Activated CD4-positive, alpha-beta T cell treated with anti-CD3 and anti-CD28 coated beads, Interleukin-2, amount 50 U/mL, for 16 hours (primary cell): ENCODE measurements around the gene TUBA1C.
"Not testable (repeated sequence)": the region's sequence is repeated elsewhere in the genome, so short reads cannot be mapped to it uniquely, and the experiment has no call there.

Experiments used
- DNase-seq: peaks from one replicate; pipeline ENCODE4 v3.0.0-alpha.2; 2020

Gene TUBA1C

DNA sequence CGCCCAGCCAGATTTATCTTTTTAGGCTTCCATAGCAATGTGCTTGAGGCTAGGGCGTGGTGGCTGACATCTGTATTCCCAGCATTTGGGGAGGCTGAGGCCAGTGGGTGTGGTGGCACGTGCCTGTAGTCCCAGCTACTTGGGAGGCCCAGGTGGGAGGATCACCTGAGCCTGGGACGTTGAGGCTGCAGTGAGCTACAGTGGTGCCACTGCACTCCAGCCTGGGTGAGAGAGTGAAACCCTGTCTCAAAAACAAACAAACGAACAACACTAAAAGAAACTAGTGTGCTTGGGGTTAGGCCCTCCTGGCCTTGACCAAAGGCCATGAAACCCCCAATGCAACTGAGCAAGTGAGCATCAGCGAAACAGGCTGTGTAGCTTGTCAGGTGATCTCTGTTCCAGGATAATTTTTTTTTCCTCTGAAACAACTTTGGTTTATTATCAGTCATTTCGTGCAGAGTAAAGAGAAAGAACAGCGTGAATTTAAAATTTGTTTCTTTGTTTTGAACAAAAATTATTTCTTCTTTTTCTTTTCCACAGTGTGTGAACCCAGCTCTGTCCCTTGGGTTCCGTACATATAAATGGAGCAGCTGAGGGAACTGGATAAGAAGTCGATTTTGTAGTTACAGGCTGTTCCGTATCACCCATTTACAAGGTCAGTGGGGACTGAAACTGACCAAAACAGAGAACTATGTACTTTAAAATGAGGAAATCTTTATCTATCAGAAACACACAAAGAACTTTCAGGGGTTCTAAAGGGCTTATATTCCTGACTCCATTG lies 8.8 kb upstream of the TUBA1C start:
- DNase-seq, result no peak

DNA sequence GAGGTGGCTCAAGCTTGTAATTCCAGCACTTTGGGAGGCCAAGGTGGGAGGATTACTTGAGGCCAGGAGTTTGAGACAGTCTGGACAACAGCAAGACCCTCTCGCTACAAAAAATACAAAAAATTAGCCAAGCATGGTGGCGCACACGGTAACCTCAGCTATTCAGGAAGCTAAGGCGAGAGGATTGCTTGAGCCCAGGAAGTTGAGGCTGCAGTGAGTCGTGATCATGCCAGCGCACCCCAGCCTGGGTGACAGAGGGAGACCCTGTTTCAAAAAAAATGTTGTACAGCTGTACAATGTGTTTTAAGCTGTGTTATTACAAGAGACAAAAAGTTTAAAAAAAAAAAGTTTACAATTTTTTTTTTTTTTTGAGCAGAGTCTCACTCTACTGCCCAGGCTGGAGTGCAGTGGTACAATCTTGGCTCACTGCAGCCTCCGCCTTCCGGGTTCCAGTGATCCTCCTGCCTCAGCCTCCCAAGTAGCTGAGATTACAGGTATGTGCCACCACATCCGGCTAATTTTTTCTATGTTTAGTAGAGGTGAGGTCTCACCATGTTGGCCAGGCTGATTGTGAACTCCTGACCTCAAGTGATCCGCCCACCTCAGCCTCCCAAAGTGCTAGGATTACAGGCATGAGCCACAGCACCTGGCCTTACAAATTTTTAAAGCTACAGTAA lies 7.2 kb upstream of the TUBA1C start:
- not testable (repeated sequence) for DNase-seq

DNA sequence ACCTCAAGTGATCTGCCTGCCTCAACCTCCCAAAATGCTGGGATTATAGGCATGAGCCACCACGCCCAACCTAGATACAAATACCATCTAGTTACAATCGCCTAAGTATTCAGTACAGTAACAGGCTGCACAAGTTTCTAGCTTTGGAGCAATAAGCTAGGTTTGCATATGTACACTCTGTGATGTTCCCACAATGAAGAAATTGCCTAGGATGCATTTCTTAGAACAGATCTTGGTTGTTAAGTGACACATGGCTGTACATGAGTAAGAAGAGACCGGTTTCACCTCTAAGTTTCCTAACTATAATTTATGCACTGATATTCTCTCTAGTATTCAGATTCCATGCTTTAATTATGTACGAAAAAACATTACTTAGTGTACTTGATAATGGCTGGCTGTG lies 5.4 kb upstream of the TUBA1C start:
- DNase-seq, result no peak

DNA sequence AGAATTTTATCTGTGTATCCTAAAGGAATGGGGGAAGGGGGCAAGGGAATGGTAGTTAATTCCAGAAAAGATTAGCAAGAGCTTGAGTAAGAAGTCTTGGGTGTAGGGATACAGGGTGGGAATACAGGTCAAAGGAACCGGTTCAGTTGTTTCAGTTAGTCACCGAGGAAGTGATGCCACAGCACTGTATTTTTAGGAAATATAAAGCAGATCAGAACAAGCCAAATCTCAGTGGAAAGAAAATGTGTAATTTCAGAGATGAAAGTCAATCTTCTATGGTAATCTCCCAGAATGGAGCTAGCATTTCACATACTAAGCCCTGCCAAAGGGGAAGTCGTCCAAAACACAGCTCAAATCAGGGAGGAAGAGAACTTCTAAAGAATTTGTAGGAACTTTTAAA lies 4.7 kb upstream of the TUBA1C start:
- no peak for DNase-seq

DNA sequence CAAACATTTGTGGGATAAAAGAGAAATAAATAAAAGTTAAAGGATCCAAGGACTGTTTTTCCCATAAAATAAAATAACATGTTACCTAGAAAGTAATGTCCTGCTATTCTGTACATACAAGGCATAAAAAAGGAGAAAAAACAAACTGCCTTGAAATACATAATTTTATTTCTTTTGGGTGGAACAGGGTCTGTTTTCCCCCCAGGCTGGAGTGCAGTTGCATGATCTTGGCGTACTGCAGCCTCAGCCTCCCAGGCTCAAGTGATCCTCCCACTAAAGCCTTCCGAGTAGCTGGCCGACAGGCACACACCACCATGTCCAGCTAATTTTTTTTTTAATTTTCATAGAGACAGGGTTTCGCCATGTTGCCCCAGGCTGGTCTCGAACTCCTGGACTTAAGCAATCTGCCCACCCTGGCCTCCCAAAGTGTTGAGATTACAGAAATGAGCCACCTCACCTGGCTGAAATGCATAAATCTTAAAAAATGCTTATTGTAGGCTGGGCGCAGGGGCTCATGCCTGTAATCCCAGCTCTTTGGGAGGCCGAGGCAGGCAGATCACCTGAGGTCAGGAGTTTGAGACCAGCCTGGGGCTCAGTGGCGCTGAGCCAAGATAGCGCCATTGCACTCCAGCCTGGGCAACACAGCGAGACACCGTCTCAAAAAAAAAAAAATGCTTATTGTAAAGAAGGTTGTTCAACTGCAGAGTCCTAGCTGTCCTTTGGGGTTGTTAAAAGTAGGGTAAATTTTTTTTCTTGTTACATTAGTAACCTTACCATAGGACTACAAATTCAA lies 4.1 kb upstream of the TUBA1C start:
- no peak for DNase-seq

DNA sequence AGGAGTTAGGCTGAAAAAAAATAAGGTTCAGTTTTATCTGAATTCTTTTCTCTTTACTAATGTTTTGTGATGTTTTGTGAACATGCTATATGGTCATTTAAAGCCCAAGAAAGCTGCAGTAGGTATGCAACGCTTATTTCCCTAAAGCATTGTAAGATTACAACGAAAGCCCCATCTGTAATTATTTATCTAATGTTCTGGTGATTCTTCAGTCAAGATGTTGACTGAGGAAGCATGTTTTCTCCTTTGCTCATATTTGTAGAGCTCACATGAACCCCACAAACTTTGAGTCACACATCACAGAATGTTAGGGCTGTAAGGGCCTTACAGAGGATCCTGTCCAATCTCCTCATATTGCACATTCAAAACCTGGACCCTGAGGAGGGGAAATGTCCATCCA lies 3.2 kb upstream of the TUBA1C start:
- DNase-seq, result no peak

DNA sequence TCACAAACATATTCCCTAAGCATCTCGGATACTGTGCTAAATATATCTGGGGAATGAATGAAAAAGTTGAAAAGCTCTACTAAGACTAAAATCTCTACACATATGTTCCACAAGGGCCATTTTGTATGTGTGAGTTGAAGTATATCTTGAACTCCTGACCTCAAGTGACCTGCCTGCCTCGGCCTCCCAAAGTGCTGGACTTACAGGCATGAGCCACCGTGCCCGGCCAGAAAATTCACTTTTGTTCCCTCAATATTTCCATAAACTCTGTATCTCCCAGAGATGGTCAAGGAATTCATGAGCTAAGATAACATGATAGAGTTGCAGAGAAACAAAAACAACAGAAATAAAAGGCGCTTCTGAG lies 1.5 kb upstream of the TUBA1C start:
- DNase-seq, result no peak

DNA sequence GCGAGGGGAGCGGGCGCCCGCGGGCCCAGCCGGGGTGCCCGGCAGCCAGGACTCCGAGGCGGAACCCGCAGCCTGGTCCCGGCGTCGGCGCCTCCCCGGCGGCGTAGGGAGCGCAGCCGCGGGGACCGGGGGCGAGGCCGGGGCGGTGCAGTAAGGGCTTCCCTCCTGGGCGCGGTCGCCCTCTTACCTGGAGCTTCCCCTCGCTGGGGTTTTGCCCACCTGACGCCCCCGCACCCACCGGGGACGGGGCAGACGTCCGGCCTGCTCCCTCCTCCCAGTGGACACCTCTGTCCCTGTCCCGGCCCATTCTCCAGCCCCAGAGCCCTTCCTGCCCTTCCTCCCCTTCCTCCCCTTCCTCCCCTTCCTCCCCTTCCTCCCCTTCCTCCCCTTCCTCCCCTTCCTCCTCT lies 413 bp upstream of the TUBA1C start:
- no peak for DNase-seq

DNA sequence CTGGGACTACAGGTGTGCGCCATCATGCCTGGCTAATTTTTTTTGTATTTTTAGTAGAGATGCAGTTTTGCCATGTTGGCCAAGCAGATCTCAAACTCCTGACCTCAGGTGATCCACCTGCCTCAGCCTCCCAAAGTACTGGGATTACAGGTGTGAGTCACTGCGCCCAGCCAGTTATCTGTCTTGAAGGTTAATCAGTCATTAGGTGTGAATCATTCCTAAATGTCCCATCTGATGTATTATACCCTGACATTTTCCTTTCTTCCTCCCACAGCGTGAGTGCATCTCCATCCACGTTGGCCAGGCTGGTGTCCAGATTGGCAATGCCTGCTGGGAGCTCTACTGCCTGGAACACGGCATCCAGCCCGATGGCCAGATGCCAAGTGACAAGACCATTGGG lies 4.3 kb downstream of the TUBA1C start:
- DNase-seq, result not testable (repeated sequence)

DNA sequence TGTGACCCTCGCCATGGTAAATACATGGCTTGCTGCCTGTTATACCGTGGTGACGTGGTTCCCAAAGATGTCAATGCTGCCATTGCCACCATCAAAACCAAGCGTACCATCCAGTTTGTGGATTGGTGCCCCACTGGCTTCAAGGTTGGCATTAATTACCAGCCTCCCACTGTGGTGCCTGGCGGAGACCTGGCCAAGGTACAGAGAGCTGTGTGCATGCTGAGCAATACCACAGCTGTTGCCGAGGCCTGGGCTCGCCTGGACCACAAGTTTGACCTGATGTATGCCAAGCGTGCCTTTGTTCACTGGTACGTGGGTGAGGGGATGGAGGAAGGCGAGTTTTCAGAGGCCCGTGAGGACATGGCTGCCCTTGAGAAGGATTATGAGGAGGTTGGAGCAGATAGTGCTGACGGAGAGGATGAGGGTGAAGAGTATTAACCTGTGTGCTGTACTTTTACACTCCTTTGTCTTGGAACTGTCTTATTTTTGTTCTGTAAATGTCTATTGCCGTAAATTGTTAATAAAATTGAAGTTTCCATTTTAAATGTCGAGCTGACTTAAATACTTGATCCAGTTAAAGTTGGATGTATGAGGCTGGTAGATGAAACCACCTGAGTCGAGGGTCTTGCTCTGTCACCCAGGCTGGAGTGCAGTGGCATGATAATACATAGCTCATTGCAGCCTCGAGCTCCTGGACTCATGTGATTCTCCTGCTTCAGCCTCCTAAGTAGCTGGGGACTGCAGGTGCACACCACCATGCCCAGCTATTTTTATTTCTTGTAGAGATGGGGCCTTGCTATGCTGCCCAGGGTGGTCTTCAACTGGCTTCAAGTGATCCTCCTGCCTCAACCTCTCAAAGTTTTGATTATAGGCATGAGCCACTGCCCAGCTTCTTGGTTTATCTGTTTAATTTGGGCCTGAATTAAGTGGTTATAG lies 8.2 kb downstream of the TUBA1C start:
- no peak for DNase-seq

DNA sequence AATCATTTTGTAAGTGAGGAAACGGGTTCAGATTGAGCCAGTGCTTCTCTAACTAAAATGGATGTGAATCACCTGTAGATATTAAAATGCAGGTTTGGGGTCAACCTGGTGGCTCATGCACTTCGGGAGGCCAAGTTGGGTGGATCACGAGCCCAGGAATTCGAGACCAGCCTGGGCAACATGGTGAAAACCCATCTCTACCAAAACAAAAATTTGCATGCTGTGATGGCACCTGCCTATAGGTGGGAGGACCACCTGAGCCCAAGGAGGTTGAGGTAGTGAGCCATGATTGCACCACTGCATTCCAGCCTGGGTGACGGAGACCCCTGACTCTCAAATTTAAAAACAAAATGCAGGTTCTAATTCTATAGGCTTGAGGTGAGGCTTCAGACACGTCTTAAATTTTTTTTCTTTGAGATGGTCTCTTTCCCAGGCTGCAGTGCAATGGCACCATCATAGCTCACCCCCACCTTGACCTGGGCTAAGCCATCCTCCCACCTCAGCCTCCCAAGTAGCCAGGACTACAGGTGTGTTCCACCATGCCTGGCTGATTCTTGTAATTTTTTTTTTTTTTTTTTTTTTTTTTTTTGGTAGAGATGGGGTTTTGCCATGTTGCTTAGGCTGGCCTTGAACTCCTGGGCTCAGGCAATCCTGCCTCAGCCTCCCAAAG lies 9.0 kb downstream of the TUBA1C start:
- DNase-seq, result no peak

DNA sequence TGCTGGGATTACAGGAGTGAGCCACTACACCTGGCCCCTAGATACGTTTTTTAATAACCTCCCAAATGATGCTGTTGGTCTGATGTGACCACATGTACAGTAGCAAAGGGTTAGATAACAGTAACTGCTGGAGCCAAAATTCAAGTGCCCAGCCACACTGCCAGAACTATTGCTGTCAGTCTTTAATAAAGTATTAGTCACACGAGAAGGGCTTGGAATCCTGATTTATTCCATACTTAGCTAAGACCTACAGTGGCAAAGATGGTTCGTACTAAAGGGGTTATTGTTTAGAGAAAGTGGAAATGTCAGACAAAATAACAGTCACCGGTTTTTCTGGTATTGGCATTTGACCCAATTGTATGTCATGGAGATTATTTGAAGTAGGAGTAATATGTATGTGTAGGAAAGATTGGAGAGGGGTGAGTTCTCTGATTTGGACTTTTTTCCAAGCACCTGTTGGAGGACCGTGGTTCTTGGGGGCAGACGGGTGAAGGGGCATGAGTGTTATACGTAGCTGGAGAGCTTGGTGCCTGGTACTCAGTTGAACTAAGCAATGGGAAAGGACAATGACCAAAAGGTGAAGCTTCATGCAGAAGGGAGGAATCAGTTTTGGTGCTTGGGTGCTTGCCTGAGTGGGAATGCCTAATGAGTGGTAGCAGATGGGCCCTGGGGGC lies 9.7 kb downstream of the TUBA1C start:
- no peak for DNase-seq

DNA sequence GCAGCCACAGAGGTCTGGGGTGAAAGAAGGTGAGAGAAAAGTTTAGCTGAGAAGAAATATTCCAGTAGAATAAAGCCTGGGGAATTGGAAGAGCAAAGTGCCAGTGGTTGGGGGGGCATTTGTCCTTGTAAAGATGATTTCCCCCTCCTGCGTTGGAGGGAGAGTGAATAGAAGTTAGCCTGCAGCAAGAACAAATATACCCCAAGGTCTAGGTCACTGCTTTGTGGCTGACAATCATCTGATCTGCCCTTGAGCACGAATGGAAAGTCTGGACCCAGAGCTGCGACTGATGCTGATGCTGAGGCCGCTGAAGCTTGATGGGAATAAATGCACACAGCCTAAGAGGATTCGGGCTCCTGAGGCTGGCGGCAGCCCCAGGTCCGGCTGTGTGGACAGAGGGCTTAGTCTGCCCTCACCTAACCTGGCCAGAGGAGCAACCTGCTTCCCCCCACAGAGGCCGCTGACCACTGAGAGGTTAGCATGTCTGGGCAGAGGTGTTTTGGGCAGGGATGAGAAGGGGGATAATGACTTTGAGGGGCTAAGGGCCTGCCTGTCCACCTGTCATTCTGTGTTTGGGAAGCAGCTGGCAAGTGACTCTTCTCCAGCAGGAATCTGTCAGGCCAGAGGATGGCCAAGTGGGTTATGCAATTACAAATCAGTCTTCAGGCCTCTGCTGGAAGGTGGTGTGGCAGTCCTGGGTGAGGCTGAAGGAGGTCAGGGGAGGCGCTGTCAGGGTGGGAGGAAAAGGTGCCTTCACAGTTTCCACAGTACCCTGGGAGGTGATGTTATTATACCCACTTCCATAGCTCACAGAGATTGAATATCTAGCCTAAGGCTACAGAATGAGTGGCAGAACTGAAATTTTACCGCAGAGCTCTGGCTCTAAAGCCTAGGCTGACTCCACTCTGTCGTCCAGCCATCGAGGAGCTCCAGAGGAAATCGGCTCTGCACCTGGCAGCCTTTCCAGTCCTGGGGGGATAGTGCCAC lies 11.7 kb downstream of the TUBA1C start:
- DNase-seq, result no peak

DNA sequence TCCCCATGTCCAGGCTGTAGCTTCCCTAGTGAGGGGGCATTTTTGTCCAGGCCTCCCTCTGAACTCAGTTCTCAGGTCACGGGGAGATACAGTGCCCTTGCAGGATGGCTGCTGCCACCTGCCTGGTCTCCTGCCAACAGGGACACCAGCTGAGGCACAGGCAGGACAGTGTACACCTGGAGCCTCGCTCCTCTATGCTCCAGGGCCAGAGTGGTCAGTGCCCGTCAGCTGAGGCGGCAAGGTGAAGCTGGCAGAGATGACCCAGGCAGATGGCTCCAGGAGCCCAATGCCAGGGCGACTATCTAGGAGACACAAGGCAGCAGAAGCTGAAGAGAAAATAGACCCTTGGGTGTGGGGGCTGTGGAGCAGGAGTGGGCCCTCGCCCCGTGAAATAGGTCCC lies 12.6 kb downstream of the TUBA1C start:
- DNase-seq, result no peak

DNA sequence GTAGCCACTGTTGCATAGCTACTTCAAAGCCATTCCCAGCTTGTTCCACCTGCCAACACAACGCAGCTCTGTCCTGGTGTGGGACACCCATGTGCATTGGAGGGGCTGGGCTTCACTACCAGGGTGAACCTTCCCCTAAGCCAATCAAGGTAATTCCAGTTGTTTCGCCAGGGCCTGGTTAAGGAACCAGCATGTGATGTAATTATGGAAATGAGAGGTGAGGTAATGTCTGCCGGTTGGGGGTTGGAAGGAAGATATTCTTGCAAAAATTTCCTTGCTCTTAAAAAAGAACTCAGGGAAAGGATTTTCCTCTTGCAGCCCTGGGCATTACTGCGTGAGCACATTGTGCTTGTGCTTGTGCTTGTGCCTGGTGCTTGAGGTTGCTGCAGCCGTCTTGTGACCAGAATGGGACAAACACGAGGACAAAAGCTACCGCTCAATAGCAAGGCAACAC lies 14.9 kb downstream of the TUBA1C start:
- DNase-seq, result no peak

DNA sequence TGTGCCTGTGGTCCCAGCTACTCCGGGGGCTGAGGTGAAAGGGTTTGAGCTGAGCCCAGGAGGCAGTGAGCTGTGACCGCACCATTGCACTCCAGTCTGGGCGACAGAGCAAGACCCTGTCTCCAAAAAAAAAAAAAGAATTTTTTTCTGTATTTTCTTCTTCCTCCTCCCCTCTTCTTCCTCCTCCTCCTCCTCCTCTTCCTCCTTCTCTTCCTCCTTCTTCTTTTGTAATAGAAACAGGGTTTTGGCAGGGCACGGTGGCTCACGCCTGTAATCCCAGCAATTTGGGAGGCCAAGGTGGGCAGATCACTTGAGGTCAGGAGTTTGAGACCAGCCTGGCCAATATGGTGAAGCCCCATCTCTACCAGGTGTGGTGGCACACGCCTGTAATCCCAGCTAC lies 15.7 kb downstream of the TUBA1C start:
- DNase-seq, result not testable (repeated sequence)

DNA sequence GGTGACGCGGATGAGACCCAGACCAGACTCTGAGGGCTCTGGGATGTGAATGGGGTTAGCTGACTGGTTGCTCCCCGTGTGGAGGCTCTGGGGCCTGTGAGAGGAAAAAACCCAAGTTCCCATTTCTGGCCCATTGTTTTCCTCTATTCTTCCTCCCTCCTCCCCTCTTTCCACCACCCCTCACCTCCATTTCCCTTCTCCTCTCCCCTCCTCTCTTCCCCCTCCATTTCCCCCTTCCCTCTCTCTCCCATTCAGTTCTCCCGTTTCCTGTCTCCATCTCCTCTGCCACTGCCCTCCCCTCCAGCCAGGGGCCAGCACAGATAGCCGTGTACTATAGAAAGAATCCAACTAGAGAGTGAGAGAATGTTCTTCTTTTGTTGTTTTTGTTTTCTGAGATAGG lies 17.4 kb downstream of the TUBA1C start:
- DNase-seq, result no peak

DNA sequence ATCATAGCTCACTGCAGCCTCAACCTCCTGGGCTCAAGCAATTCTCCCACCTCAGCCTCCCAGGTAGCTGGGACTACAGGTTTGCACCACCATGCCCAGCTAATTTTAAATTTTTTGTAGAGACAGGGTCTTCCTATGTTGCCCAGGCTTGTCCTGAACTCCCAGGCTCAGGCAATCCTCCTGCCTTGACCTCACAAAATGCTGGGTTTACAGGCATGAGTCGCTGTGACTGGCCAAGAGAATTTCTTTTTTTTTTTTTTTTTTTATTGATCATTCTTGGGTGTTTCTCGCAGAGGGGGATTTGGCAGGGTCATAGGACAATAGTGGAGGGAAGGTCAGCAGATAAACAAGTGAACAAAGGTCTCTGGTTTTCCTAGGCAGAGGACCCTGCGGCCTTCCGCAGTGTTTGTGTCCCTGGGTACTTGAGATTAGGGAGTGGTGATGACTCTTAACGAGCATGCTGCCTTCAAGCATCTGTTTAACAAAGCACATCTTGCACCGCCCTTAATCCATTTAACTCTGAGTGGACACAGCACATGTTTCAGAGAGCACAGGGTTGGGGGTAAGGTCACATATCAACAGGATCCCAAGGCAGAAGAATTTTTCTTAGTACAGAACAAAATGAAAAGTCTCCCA lies 18.0 kb downstream of the TUBA1C start:
- not testable (repeated sequence) for DNase-seq

DNA sequence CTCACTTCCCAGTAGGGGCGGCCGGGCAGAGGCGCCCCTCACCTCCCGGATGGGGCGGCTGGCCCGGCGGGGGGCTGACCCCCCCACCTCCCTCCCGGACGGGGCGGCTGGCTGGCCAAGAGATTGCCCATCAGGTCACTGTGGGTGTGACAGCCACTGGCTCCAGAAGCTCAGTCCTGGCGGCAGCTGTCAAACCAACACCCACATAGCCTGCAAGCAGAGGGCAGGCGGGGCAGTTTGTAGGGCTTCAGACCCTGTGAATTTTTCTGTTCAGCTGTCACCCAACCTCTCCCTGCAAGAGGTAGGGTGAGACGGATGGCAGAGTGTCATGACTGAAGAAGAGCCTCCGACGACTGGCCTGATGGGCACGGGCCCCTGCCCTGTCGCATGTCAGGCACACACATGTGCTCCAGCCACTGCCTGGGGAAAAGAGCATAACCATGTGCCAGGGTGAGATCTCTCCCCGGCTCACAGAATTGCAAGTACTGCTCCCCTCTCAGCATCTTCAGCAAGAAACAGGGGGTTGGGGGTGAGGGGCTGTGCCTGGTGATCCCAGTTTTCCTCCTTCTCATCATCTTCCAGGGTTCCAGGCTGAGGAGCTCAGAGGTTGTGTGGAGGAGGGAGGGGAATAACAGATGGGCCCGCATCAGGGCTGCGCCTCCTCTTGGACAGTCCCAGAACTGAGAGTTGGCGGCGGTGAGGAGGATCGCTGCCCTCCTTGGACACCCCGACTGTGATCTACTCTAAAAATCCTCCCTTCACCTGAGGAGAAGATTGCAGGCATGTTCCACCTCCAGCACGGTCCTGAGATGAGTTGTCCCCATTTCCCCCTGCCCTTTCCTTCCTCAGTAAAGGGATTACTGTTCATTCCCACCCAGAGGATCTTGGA lies 18.9 kb downstream of the TUBA1C start:
- DNase-seq, result no peak
